ENCODE results near the gene SLC16A14.

- TF ChIP-seq CTCF (IDR thresholded peaks at IDR 0.05; ENCODE audit: insufficient read depth, low read length, poor library complexity, severe bottlenecking) (no peak), EZH2phosphoT487 (conservative IDR thresholded peaks at IDR 0.05; ENCODE audit: low read length) (no peak)
These were observed 56.3 kb downstream of the SLC16A14 start for GRCh38 chr2:230012267-230012884.
